Measurements from ENCODE around the gene DNHD1.

DNA sequence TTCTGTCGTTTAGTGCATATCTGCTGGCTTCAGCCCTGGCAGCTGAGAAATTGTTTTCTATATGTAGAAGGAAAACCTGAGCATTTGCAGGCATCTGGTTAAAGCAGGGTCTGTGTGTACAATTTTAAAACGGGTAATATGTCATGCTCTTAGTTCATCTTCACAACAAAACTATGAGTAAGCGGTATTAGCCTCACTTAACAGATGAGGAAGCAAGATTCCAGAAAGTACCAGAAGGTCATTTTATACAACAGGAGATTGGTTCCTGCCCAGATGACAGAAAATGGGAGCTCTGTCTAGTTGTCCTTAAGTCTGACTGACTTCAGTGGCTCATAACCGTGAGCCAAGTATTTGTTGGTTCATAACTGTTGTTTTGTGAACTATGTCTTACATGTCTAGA lies 14.6 kb upstream of the DNHD1 start:
- TF ChIP-seq, protein P1, sequence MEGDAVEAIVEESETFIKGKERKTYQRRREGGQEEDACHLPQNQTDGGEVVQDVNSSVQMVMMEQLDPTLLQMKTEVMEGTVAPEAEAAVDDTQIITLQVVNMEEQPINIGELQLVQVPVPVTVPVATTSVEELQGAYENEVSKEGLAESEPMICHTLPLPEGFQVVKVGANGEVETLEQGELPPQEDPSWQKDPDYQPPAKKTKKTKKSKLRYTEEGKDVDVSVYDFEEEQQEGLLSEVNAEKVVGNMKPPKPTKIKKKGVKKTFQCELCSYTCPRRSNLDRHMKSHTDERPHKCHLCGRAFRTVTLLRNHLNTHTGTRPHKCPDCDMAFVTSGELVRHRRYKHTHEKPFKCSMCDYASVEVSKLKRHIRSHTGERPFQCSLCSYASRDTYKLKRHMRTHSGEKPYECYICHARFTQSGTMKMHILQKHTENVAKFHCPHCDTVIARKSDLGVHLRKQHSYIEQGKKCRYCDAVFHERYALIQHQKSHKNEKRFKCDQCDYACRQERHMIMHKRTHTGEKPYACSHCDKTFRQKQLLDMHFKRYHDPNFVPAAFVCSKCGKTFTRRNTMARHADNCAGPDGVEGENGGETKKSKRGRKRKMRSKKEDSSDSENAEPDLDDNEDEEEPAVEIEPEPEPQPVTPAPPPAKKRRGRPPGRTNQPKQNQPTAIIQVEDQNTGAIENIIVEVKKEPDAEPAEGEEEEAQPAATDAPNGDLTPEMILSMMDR (IDR thresholded peaks at IDR 0.05) = no peak
- TF ChIP-seq POLR2A (IDR thresholded peaks at IDR 0.05) = no peak
